GM12891 (cell line): ENCODE results near the gene TRIM9.

Experiments used
- PAX5 ChIP-seq: IDR thresholded peaks from 2 replicates; pipeline ENCODE4 v1.6.1; 2011; ENCODE audit warnings: low read length, moderate library complexity, mild to moderate bottlenecking; ENCODE audit not compliant: insufficient read depth, severe bottlenecking
- POLR2A ChIP-seq: IDR thresholded peaks from 2 replicates; pipeline ENCODE4 v1.6.1; 2011; ENCODE audit warnings: low read depth, low read length, control low read depth
- POLR2AphosphoS5 ChIP-seq: IDR thresholded peaks from 2 replicates; pipeline ENCODE4 v1.6.1; 2011; ENCODE audit warnings: low read depth, low read length, control low read depth
- POU2F2 ChIP-seq: IDR thresholded peaks from 2 replicates; pipeline ENCODE4 v1.6.1; 2011; ENCODE audit warnings: low read depth, mild to moderate bottlenecking, control low read depth, low read length, moderate library complexity
- SPI1 ChIP-seq: IDR thresholded peaks from 2 replicates; pipeline ENCODE4 v1.6.1; 2011; ENCODE audit warnings: low read depth, low read length, control low read depth
- TAF1 ChIP-seq: IDR thresholded peaks from 2 replicates; pipeline ENCODE4 v1.6.1; 2011; ENCODE audit warnings: low read depth, low read length, control low read depth

DNA sequence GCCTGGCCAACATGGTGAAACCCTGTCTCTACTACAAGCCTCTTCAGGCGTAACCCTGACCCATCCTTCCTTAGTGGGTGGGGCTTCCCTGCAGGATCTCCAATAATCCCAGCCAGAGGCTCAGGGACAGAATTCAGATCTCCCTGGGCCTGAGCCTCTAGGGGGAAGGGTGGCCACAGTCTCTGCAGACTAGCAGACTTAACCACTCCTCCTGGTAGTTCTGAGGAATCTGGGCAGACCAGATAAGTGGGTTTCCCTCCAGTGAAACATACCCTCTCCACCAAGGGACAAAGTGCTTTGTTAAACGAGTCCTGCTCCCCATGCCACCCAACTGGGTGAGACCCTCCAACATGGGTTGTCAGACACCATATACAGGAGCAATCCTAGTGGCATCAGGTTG, 36.6 kb upstream of the TRIM9 start:
- TF ChIP-seq POLR2AphosphoS5, result no peak
- no peak for TF ChIP-seq POLR2A
- no peak for TF ChIP-seq SPI1
- TF ChIP-seq TAF1, result no peak
- no peak for TF ChIP-seq POU2F2
- TF ChIP-seq PAX5, result no peak
